ENCODE data around the gene TIMMDC1. TPM values are rescaled to one million over a fixed set of nuclear protein-coding genes. Genes with fewer than 3 reads are reported as not detected.

Gene TIMMDC1
- total and polyA plus RNA-seq, 2 donors = 70.6 to 133 TPM

GRCh38 chr3:119518026-119518425, 19.7 kb downstream of the TIMMDC1 start:
- Histone ChIP-seq H3K4me1 (ENCODE audit: control insufficient read depth in 2 of 2, insufficient read depth in 2 of 2, low read length in 2 of 2) (no peaks in the 10 kb centered on the region), H3K9me3 (ENCODE audit: control insufficient read depth in 2 of 2, insufficient read depth in 1 of 2, low read length in 1 of 2) (peaks cover 1 to 5% of the 10 kb centered on the region in 2 donors), H3K27ac (ENCODE audit: low read depth in 1 of 2, low read length in 1 of 2) (no peak overlapping the region), H3K4me3 (ENCODE audit: low read length in 2 of 2) (no peak overlapping the region), H3K27me3 (ENCODE audit: control insufficient read depth in 2 of 2, insufficient read depth in 1 of 2, low read length in 1 of 2) (no peaks in the 10 kb centered on the region), H3K36me3 (ENCODE audit: control insufficient read depth in 2 of 2, insufficient read depth in 2 of 2, low read length in 1 of 2) (peaks cover 19 to 70% of the 10 kb centered on the region in 2 donors)
- 98% methylated on average over 1 of the region's 1 CpG for WGBS
- no peak for DNase-seq (ENCODE audit: low read depth in 6 of 9, low spot score in 9 of 9)

- 83% methylated on average over 4 of the region's 4 CpGs for WGBS
- Histone ChIP-seq H3K4me1 (ENCODE audit: control insufficient read depth in 2 of 2, insufficient read depth in 2 of 2, low read length in 2 of 2) (no peaks in the 10 kb centered on the region), H3K27ac (ENCODE audit: low read depth in 1 of 2, low read length in 1 of 2) (no peak overlapping the region), H3K27me3 (ENCODE audit: control insufficient read depth in 2 of 2, insufficient read depth in 1 of 2, low read length in 1 of 2) (no peaks in the 10 kb centered on the region), H3K9me3 (ENCODE audit: control insufficient read depth in 2 of 2, insufficient read depth in 1 of 2, low read length in 1 of 2) (no peaks in the 10 kb centered on the region), H3K36me3 (ENCODE audit: control insufficient read depth in 2 of 2, insufficient read depth in 2 of 2, low read length in 1 of 2) (peaks cover 7 to 35% of the 10 kb centered on the region in 2 donors), H3K4me3 (ENCODE audit: low read length in 2 of 2) (no peak overlapping the region)
- no peak for DNase-seq (ENCODE audit: low read depth in 6 of 9, low spot score in 9 of 9)
Observed at GRCh38 chr3:119524931-119525662, 26.8 kb downstream of the TIMMDC1 start.

- WGBS = 98% methylated on average over 5 of the region's 5 CpGs
- Histone ChIP-seq H3K27ac (ENCODE audit: low read depth in 1 of 2, low read length in 1 of 2) (no peak overlapping the region), H3K27me3 (ENCODE audit: control insufficient read depth in 2 of 2, insufficient read depth in 1 of 2, low read length in 1 of 2) (no peaks in the 10 kb centered on the region), H3K4me3 (ENCODE audit: low read length in 2 of 2) (no peak overlapping the region), H3K36me3 (ENCODE audit: control insufficient read depth in 2 of 2, insufficient read depth in 2 of 2, low read length in 1 of 2) (peaks cover 4 to 15% of the 10 kb centered on the region in 2 donors), H3K4me1 (ENCODE audit: control insufficient read depth in 2 of 2, insufficient read depth in 2 of 2, low read length in 2 of 2) (no peaks in the 10 kb centered on the region), H3K9me3 (ENCODE audit: control insufficient read depth in 2 of 2, insufficient read depth in 1 of 2, low read length in 1 of 2) (no peaks in the 10 kb centered on the region)
- DNase-seq (ENCODE audit: low read depth in 6 of 9, low spot score in 9 of 9) = no peak
Observed at GRCh38 chr3:119527714-119528113, 29.4 kb downstream of the TIMMDC1 start.

- Histone ChIP-seq H3K4me3 (ENCODE audit: low read length in 2 of 2) (no peak overlapping the region), H3K4me1 (ENCODE audit: control insufficient read depth in 2 of 2, insufficient read depth in 2 of 2, low read length in 2 of 2) (no peaks in the 10 kb centered on the region), H3K27ac (ENCODE audit: low read depth in 1 of 2, low read length in 1 of 2) (no peak overlapping the region), H3K27me3 (ENCODE audit: control insufficient read depth in 2 of 2, insufficient read depth in 1 of 2, low read length in 1 of 2) (no peaks in the 10 kb centered on the region), H3K36me3 (ENCODE audit: control insufficient read depth in 2 of 2, insufficient read depth in 2 of 2, low read length in 1 of 2) (peaks cover 0 to 3% of the 10 kb centered on the region in 2 donors), H3K9me3 (ENCODE audit: control insufficient read depth in 2 of 2, insufficient read depth in 1 of 2, low read length in 1 of 2) (no peaks in the 10 kb centered on the region)
- no peak for DNase-seq (ENCODE audit: low read depth in 6 of 9, low spot score in 9 of 9)
Observed at GRCh38 chr3:119529883-119530282, 31.5 kb downstream of the TIMMDC1 start.

GRCh38 chr3:119530456-119530855, 32.1 kb downstream of the TIMMDC1 start:
- no peaks in the 10 kb centered on the region for H3K27me3 ChIP-seq (ENCODE audit: control insufficient read depth in 2 of 2, insufficient read depth in 1 of 2, low read length in 1 of 2)
- no peak overlapping the region for H3K4me3 ChIP-seq (ENCODE audit: low read length in 2 of 2)
- no peak for DNase-seq (ENCODE audit: low read depth in 6 of 9, low spot score in 9 of 9)
- no peaks in the 10 kb centered on the region for H3K9me3 ChIP-seq (ENCODE audit: control insufficient read depth in 2 of 2, insufficient read depth in 1 of 2, low read length in 1 of 2)
- no peaks in the 10 kb centered on the region for H3K4me1 ChIP-seq (ENCODE audit: control insufficient read depth in 2 of 2, insufficient read depth in 2 of 2, low read length in 2 of 2)
- no peaks in the 10 kb centered on the region for H3K36me3 ChIP-seq (ENCODE audit: control insufficient read depth in 2 of 2, insufficient read depth in 2 of 2, low read length in 1 of 2)
- 97% methylated on average over 2 of the region's 2 CpGs for WGBS
- H3K27ac ChIP-seq (ENCODE audit: low read depth in 1 of 2, low read length in 1 of 2) = no peak overlapping the region

- Histone ChIP-seq H3K9me3 (ENCODE audit: control insufficient read depth in 2 of 2, insufficient read depth in 1 of 2, low read length in 1 of 2) (no peaks in the 10 kb centered on the region), H3K27me3 (ENCODE audit: control insufficient read depth in 2 of 2, insufficient read depth in 1 of 2, low read length in 1 of 2) (no peaks in the 10 kb centered on the region), H3K27ac (ENCODE audit: low read depth in 1 of 2, low read length in 1 of 2) (no peak overlapping the region), H3K4me1 (ENCODE audit: control insufficient read depth in 2 of 2, insufficient read depth in 2 of 2, low read length in 2 of 2) (no peaks in the 10 kb centered on the region), H3K36me3 (ENCODE audit: control insufficient read depth in 2 of 2, insufficient read depth in 2 of 2, low read length in 1 of 2) (no peaks in the 10 kb centered on the region), H3K4me3 (ENCODE audit: low read length in 2 of 2) (no peak overlapping the region)
- 96% methylated on average over 4 of the region's 4 CpGs for WGBS
- no peak for DNase-seq (ENCODE audit: low read depth in 6 of 9, low spot score in 9 of 9)
Observed at GRCh38 chr3:119531151-119531550, 32.8 kb downstream of the TIMMDC1 start.

GRCh38 chr3:119534296-119534695, 35.9 kb downstream of the TIMMDC1 start:
- no peak overlapping the region for H3K27ac ChIP-seq (ENCODE audit: low read depth in 1 of 2, low read length in 1 of 2)
- H3K9me3 ChIP-seq (ENCODE audit: control insufficient read depth in 2 of 2, insufficient read depth in 1 of 2, low read length in 1 of 2) = no peaks in the 10 kb centered on the region
- 100% methylated on average over 1 of the region's 1 CpG for WGBS
- no peaks in the 10 kb centered on the region for H3K4me1 ChIP-seq (ENCODE audit: control insufficient read depth in 2 of 2, insufficient read depth in 2 of 2, low read length in 2 of 2)
- no peak overlapping the region for H3K4me3 ChIP-seq (ENCODE audit: low read length in 2 of 2)
- H3K36me3 ChIP-seq (ENCODE audit: control insufficient read depth in 2 of 2, insufficient read depth in 2 of 2, low read length in 1 of 2) = no peaks in the 10 kb centered on the region
- H3K27me3 ChIP-seq (ENCODE audit: control insufficient read depth in 2 of 2, insufficient read depth in 1 of 2, low read length in 1 of 2) = no peaks in the 10 kb centered on the region
- no peak for DNase-seq (ENCODE audit: low read depth in 6 of 9, low spot score in 9 of 9)

- H3K4me3 ChIP-seq (ENCODE audit: low read length in 2 of 2) = no peak overlapping the region
- H3K36me3 ChIP-seq (ENCODE audit: control insufficient read depth in 2 of 2, insufficient read depth in 2 of 2, low read length in 1 of 2) = no peaks in the 10 kb centered on the region
- no peak overlapping the region for H3K27ac ChIP-seq (ENCODE audit: low read depth in 1 of 2, low read length in 1 of 2)
- DNase-seq (ENCODE audit: low read depth in 6 of 9, low spot score in 9 of 9) = no peak
- WGBS = 98% methylated on average over 4 of the region's 4 CpGs
- H3K4me1 ChIP-seq (ENCODE audit: control insufficient read depth in 2 of 2, insufficient read depth in 2 of 2, low read length in 2 of 2) = no peaks in the 10 kb centered on the region
- H3K9me3 ChIP-seq (ENCODE audit: control insufficient read depth in 2 of 2, insufficient read depth in 1 of 2, low read length in 1 of 2) = no peaks in the 10 kb centered on the region
- H3K27me3 ChIP-seq (ENCODE audit: control insufficient read depth in 2 of 2, insufficient read depth in 1 of 2, low read length in 1 of 2) = no peaks in the 10 kb centered on the region
Observed at GRCh38 chr3:119536757-119537156, 38.4 kb downstream of the TIMMDC1 start.

- DNase-seq (ENCODE audit: low read depth in 6 of 9, low spot score in 9 of 9) = no peak
- H3K9me3 ChIP-seq (ENCODE audit: control insufficient read depth in 2 of 2, insufficient read depth in 1 of 2, low read length in 1 of 2) = no peaks in the 10 kb centered on the region
- no peaks in the 10 kb centered on the region for H3K27me3 ChIP-seq (ENCODE audit: control insufficient read depth in 2 of 2, insufficient read depth in 1 of 2, low read length in 1 of 2)
- no peak overlapping the region for H3K4me3 ChIP-seq (ENCODE audit: low read length in 2 of 2)
- no peak overlapping the region for H3K27ac ChIP-seq (ENCODE audit: low read depth in 1 of 2, low read length in 1 of 2)
- WGBS = 97% methylated on average over 1 of the region's 1 CpG
- H3K4me1 ChIP-seq (ENCODE audit: control insufficient read depth in 2 of 2, insufficient read depth in 2 of 2, low read length in 2 of 2) = no peaks in the 10 kb centered on the region
- H3K36me3 ChIP-seq (ENCODE audit: control insufficient read depth in 2 of 2, insufficient read depth in 2 of 2, low read length in 1 of 2) = no peaks in the 10 kb centered on the region
Observed at GRCh38 chr3:119538772-119539171, 40.4 kb downstream of the TIMMDC1 start.
